Measurements from ENCODE around the gene SLC32A1. TPM values are rescaled to one million over a fixed set of nuclear protein-coding genes. Genes with fewer than 3 reads are reported as not detected.

The SLC32A1 gene
- total RNA-seq, 1 donor from 2014 or later: 0.04 TPM

GRCh38 chr20:38706509-38706908 lies 17.8 kb upstream of the SLC32A1 start:
- Histone ChIP-seq H3K4me3 (peak overlapping the region; percentile 18), H3K27ac (no peak overlapping the region), H3F3A (ENCODE audit: low read depth) (peaks cover 5% of the 10 kb centered on the region), H3K79me2 (ENCODE audit: low read depth) (no peaks in the 10 kb centered on the region), H3K27me3 (peaks cover 13% of the 10 kb centered on the region), H4K20me1 (ENCODE audit: low read depth) (peaks cover 4% of the 10 kb centered on the region), H2AFZ (replicated peaks) (no peak overlapping the region), H3K4me1 (peaks cover 11% of the 10 kb centered on the region), H3K4me2 (peak overlapping the region; percentile 64), H3K9me3 (ENCODE audit: low read depth) (no peaks in the 10 kb centered on the region), H3K9ac (no peak overlapping the region), H3K36me3 (no peaks in the 10 kb centered on the region)
- H3K27me3 Mint-ChIP-seq (ENCODE audit: insufficient read depth, low read depth): peaks cover 18% of the 10 kb centered on the region
- H3K4me3 Mint-ChIP-seq: no peak overlapping the region
- H3K36me3 Mint-ChIP-seq: no peaks in the 10 kb centered on the region
- H3K9me3 Mint-ChIP-seq: peaks cover 4% of the 10 kb centered on the region
- DNase-seq (ENCODE audit: low spot score): peak; percentile 82
- TF ChIP-seq EZH2 (IDR thresholded peaks at IDR 0.05): no peak
- no peak for TF ChIP-seq CTCF (IDR thresholded peaks at IDR 0.05)
- TF ChIP-seq EZH2phosphoT487 (IDR thresholded peaks at IDR 0.05): no peak
- no peak overlapping the region for H3K27ac Mint-ChIP-seq
- peaks cover 7% of the 10 kb centered on the region for H3K4me1 Mint-ChIP-seq

- Histone ChIP-seq H3K9ac (no peak overlapping the region), H3K4me1 (peaks cover 18% of the 10 kb centered on the region), H3K27me3 (peaks cover 54% of the 10 kb centered on the region), H2AFZ (replicated peaks) (no peak overlapping the region), H3K4me2 (no peak overlapping the region), H3K9me3 (ENCODE audit: low read depth) (no peaks in the 10 kb centered on the region), H4K20me1 (ENCODE audit: low read depth) (peaks cover 5% of the 10 kb centered on the region), H3K4me3 (no peak overlapping the region), H3K36me3 (no peaks in the 10 kb centered on the region), H3K79me2 (ENCODE audit: low read depth) (no peaks in the 10 kb centered on the region), H3K27ac (no peak overlapping the region), H3F3A (ENCODE audit: low read depth) (peaks cover 4% of the 10 kb centered on the region)
- peak; percentile 38 for DNase-seq (ENCODE audit: low spot score)
- H3K27ac Mint-ChIP-seq: no peak overlapping the region
- H3K27me3 Mint-ChIP-seq (ENCODE audit: insufficient read depth, low read depth): peaks cover 42% of the 10 kb centered on the region
- H3K4me1 Mint-ChIP-seq: peaks cover 2% of the 10 kb centered on the region
- H3K9me3 Mint-ChIP-seq: no peaks in the 10 kb centered on the region
- no peak for TF ChIP-seq CTCF (IDR thresholded peaks at IDR 0.05)
- TF ChIP-seq EZH2 (IDR thresholded peaks at IDR 0.05): no peak
- TF ChIP-seq EZH2phosphoT487 (IDR thresholded peaks at IDR 0.05): no peak
- no peak overlapping the region for H3K4me3 Mint-ChIP-seq
- no peaks in the 10 kb centered on the region for H3K36me3 Mint-ChIP-seq
These were observed 10.0 kb upstream of the SLC32A1 start for GRCh38 chr20:38714308-38714707.

- DNase-seq (ENCODE audit: low spot score): no peak
- H3K4me1 Mint-ChIP-seq: peaks cover 7% of the 10 kb centered on the region
- no peak overlapping the region for H2AFZ ChIP-seq (replicated peaks)
- peaks cover 67% of the 10 kb centered on the region for H3K27me3 ChIP-seq
- H3F3A ChIP-seq (ENCODE audit: low read depth): peaks cover 4% of the 10 kb centered on the region
- no peak overlapping the region for H3K9ac ChIP-seq
- no peak overlapping the region for H3K4me3 Mint-ChIP-seq
- no peak overlapping the region for H3K27ac ChIP-seq
- no peaks in the 10 kb centered on the region for H3K9me3 Mint-ChIP-seq
- no peak for TF ChIP-seq EZH2 (IDR thresholded peaks at IDR 0.05)
- TF ChIP-seq CTCF (IDR thresholded peaks at IDR 0.05): no peak
- TF ChIP-seq EZH2phosphoT487 (IDR thresholded peaks at IDR 0.05): no peak
- no peaks in the 10 kb centered on the region for H3K9me3 ChIP-seq (ENCODE audit: low read depth)
- H3K27me3 Mint-ChIP-seq (ENCODE audit: insufficient read depth, low read depth): peaks cover 55% of the 10 kb centered on the region
- H3K27ac Mint-ChIP-seq: no peak overlapping the region
- peaks cover 31% of the 10 kb centered on the region for H3K4me1 ChIP-seq
- no peaks in the 10 kb centered on the region for H3K36me3 Mint-ChIP-seq
- no peaks in the 10 kb centered on the region for H3K36me3 ChIP-seq
- no peak overlapping the region for H3K4me2 ChIP-seq
- H3K79me2 ChIP-seq (ENCODE audit: low read depth): no peaks in the 10 kb centered on the region
- H3K4me3 ChIP-seq: no peak overlapping the region
- peaks cover 11% of the 10 kb centered on the region for H4K20me1 ChIP-seq (ENCODE audit: low read depth)
These were observed 8.6 kb upstream of the SLC32A1 start for GRCh38 chr20:38715646-38716045.
